GM18499 (cell line): ENCODE measurements around the gene HMGXB3.

Source experiments
- ATAC-seq: cut with Tn5 transposase; IDR thresholded peaks from one replicate; pipeline ENCODE4 v1.9.1; 2021; ENCODE audit warnings: moderate number of reproducible peaks; ENCODE audit not compliant: insufficient read depth, unreplicated experiment

Gene HMGXB3

DNA sequence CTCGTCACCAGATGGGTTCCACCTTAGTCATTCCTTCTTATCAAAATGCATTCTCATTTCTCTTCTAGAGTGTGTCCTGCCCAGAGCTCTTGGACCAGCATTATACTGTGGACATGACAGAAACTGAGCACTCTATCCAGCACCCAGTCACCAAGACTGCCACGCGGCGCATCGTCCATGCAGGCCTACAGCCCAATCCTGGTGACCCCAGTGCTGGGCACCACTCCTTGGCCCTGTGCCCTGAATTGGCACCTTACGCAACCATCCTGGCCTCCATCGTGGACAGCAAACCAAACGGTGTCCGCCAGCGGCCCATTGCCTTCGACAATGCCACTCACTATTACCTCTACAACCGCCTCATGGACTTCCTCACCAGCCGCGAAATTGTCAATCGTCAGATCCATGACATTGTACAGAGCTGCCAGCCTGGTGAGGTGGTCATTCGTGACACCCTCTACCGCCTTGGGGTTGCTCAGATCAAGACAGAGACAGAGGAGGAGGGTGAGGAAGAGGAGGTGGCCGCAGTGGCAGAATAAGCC, 51.2 kb downstream of the HMGXB3 start:
- no peak for ATAC-seq

DNA sequence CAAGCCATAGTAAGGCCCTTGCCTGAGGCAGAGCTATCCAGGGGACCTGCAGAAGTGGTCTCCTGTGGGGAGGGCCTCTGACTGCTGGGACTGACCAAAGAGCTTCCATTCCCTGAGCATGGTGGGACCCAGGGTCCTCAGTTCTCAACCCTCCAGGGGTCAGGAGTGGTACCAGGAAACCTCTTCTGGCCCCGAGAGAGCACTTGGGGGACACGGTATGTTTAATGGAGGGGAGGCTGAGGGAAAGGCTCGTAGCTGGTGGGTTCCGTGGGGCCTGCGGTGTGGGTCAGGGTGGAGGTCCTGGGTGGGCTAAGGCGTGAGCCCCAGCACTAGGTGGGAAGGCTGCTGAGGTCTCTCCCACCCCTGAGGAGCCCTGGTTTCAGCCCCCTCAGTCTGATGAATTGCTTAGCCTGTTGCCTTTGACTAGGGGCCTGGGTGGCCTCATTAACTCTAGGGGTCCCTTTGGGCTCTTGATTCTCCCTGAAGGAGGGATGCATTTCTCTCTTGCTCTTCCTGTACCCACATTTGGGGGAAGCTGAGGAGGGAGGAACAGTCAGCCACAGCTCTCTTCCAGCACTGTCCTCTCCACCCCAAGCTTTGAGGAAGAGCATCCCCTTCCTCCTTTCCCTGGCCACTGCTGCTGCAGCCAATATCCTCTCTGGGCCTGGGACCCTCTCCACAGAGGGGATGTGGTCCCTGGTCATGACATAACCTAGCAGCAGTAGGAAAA, 51.9 kb downstream of the HMGXB3 start:
- ATAC-seq: no peak

DNA sequence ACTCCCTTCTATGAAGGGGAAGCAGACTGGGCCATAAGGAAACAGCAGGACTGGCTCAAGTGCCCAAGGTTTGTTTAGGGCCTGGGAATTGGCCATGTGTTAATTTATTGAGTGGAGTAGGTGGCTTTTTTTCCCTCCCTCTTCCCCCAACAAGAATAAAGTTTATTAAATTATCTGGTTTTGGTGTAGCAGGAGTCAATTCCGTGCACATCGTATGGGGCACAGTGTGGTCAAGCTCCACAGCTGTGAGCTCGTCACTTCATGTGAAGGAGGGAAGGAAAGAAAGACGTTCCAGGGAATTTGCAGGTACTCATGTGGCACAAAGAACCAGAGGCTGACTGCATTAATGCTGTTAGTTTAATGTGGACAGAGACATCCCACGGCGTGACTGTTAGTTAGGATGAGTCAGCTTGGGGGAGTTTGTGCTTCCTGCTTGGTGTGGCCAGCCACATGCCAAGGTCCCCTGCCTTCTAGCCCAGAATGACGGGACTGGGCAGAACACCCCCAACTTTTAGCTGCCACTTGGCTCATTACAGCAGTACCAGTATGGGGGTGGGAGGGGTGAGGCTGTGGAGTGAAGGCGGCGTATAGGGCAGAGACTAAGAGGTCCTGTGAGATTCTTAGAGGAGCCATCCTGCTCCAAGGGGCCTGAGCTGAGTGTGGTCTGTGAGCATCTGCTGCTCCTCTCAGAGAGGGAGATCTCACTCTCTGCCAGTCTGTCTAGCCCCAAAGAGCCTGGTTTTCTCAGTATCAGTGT, 52.6 kb downstream of the HMGXB3 start:
- ATAC-seq: no peak

DNA sequence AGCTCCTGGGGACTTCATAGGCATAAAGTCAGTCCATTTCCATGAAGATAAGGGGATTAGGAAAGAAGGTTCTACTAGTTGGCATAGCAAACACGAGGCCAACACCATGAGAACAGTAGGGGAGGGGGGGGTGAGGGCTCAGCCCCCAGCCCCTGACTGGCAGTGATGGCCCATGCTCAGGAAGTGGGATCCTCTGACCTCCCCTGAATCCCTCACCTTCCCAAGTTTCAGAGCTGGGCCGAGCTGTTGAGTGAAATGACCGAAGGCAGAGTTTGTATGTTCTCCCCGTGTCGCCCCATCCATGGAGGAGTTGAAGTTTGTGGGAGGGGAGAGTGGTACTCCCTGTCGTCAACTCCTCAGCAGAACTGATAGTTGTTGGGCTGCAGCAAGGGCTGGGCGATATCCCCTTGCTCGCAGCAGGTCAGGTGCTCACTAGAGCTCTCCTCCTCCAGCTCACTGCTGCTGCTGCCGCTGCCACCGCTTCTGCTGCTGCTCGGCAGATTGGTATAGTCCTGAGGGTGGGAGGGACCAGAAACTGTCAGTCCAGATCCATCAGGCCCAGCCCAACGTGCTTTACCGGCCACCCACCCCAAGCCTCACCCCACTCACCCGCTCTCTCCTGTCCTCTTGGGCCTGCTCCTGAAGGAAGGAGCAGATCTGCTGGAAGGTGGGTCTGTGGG, 53.3 kb downstream of the HMGXB3 start:
- ATAC-seq: no peak

DNA sequence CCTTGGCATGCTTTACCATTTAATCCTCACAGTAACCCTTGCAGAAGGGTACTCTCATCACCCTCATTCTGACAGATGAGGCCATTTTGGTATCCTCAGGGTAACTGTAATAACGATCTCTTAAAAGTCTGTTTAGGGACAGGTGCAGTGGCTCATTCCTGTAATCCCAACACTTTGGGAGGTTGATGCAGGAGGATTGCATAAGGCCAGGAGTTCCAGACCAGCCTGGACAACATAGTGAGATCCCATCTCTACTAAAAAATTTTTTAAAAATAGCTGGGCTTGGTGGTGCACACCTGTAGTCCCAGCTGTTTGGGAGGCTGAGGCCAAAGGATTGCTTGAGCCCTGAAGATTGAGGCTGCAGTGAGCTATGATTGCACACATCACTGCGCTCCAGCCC, 54.0 kb downstream of the HMGXB3 start:
- ATAC-seq: no peak

GRCh38 chr5:150055326-150056074, 55.0 kb downstream of the HMGXB3 start:
- no peak for ATAC-seq

DNA sequence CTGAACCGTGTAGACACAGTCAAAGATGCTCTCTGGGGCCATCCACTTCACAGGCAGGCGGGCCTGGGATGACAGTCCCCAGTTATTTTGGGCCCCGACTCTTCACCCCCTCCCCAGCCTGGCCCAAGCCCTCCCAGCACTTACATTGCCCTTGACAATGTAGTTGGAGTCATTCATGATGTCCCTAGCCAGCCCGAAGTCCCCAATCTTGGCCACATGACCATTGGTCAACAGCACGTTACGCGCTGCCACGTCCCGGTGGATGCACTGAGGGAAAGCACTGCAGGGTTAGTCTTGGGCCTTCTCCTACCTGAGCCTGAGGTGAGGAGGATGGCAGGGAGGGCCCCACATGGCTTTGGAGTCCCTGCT, 55.5 kb downstream of the HMGXB3 start:
- no peak for ATAC-seq

- no peak for ATAC-seq
These were observed 56.5 kb downstream of the HMGXB3 start for GRCh38 chr5:150057052-150057451.

GRCh38 chr5:150057511-150057910, 57.0 kb downstream of the HMGXB3 start:
- ATAC-seq: no peak

GRCh38 chr5:150057996-150058395, 57.5 kb downstream of the HMGXB3 start:
- no peak for ATAC-seq

DNA sequence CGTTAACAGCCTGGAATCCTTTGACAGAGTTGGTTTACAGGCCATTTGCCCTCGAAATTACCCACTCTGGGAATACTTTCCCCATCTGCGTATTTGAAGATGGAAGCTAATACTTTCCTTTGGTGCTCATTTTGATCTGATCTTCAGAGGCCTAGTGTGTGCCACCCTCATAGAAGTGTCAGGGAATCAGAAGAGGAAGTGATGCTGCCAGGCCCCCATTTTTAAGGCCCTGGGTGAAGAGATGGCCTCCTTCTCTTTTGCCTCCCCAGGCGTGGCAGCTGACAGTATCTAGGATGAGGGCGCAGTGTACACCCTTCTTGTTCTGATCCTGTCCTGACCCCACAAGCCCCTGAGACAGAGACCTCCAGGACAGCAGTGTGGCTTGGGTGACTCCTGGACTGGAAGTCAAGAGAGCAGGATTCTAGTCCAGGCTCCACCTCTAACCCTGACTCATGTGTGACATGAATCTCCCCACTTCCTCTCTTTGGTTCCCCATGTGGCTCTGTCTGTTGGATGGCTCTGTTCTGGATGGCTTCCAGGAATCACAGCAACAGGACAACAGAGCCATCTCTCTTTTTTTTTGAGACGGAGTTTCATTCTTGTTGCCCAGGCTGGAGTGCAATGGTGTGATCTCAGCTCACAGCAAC, 58.1 kb downstream of the HMGXB3 start:
- ATAC-seq: no peak

GRCh38 chr5:150059623-150060022, 59.1 kb downstream of the HMGXB3 start:
- ATAC-seq: no peak

- ATAC-seq: no peak
These were observed 59.9 kb downstream of the HMGXB3 start for GRCh38 chr5:150060471-150060870.

DNA sequence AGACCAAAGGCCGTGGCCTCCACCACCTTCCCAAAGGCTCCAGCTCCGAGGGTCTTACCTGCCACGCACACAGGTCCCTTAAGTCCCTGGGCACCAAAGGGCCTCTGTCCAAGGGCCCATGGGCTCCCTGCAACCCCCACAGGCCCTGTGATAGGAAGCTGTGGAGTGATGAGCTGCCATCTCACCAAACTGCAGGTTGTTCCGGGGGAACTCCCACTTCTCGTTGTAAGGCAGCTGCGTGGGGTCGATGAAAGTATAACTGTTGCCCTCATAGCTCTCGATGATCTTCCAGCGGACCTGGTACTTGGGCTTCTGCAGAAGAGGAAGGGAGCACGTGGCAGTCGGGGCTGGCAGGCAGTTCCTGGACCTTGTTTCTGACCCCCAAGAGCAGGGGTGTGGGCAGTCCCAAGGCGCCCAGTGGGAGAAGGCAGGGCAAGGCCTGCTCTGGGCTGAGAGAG, 61.0 kb downstream of the HMGXB3 start:
- ATAC-seq: no peak

DNA sequence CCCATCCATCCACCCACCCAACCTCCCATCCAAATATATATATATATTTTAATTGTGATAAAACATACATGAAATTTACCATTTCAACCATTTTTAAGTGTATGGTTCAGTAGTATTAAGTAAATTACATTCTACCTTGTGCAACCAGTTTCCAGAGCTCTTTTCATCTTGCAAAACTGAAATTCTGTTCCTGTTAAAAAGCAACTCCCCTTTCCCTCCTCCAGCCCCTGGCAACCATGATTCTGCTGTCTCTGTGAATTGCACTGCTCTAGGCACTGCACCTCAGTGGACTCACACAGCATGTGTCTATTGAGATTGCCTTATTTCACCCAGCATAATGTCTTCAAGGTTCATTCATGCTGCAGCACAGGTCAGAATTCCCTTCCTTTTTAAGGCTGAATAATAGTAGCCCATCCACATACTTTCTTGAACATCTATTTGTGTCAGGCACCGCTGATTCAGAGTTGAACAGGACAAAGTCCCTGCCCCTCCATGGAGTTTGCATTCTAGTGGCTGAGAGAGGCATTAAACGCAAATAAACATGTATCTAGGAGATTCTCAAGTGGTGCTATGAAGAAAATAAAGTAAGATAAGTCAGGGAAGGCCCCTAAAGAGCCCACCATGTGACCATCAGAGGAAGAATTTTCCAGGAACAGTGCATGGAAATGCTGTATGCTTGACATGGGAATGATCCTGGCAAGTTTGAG, 61.8 kb downstream of the HMGXB3 start:
- no peak for ATAC-seq

DNA sequence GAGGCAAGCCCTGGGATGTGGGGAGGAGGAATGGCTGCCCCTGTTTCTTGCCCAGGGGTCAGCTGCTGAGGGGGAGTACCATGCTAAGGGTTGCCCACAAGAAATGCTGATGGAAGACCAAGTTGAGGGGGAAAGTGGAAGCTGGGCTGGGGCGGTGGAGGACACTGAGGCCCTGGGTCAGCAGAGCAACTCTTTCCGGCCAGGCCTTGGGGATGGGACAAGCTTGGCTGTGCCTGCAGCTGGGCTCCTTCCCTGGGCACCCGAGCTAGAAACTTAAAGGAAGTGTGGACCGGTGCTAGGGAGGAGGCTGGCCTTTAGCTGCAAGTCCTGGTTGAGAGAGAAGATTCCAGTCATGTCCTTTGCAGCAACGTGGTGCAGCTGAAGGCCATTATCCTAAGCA, 63.1 kb downstream of the HMGXB3 start:
- ATAC-seq: no peak

DNA sequence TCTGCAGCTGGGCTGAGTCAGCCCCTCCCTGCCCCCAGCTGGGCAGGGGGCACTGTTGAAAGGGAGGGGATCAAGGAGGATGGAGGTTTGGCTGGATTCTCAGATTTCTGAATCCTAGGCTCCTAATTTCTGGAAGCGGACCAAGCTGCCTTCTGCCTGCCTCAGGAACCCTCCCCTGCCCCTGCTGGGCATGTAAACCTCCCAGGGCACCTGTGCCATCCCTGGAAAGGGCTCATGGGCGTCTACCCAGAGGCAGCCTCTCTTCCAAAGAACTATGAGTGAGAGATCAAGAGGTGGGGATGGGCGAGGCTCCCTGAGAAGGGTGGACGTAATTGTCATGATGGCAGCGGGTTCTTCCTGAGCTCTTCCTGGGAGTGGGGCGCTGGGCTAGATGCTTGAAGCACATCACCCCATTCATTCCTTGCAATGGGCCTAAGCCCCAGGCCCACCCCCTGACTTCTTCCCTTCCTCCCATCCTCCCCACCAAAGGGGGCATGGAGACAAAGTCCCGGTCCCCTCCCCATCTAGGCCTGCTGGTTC, 64.2 kb downstream of the HMGXB3 start:
- no peak for ATAC-seq

DNA sequence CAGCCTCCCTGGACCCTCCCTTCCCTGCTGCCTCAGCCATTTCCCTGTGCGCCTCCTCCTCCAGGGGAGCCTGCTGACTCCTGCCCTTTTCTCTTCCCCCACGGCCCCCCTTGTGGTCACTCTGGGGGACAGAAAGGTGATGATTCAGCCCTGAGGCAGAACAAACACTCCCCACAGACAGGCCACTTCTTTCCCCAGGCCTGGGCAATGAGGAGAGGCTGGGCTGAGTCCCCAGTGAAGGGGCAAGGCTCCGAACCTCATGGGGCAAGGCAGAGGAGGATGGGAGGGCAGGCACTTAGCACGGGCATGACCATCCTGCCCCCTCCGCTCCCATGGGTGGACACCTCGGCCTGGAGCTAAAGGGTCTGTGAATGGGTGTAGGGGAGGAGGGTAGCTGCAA, 64.8 kb downstream of the HMGXB3 start:
- ATAC-seq: no peak

DNA sequence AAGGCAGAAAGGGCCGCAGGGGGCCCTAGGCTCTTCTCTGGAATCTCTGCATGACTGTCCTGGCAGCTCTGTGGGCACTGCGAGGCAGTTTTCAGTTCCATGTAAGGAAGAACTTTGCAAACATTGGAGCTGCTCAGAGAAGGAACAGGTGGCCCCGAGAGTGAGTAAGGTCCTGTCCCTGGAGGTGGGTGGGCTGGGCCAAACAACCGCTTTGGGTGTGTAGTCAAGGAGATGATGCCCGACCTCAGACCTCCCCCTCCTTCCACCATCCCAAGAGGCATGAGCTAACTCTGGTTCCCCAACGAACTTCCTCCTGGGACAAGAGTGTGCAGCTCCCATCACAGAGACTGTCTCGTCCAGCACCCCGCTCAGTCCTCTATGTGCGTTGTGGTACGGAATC, 65.3 kb downstream of the HMGXB3 start:
- no peak for ATAC-seq
